HEK293T (cell line): ENCODE data around the gene HIVEP3.

ENCODE experiments used
- ARNT ChIP-seq: fragments of 450-650 bp; IDR thresholded peaks from 2 replicates; pipeline ENCODE4 v1.6.1; 2017; ENCODE audit warnings: mild to moderate bottlenecking
- BHLHE40 ChIP-seq: fragments of 450-650 bp; IDR thresholded peaks from 2 replicates; pipeline ENCODE4 v1.6.1; 2016; ENCODE audit warnings: mild to moderate bottlenecking, moderate library complexity, borderline replicate concordance
- ELF4 ChIP-seq: fragments of 450-650 bp; IDR thresholded peaks from 2 replicates; pipeline ENCODE4 v1.6.1; 2017; ENCODE audit warnings: antibody characterized with exemption
- FOXA1 ChIP-seq: fragments of 450-650 bp; IDR thresholded peaks from 2 replicates; pipeline ENCODE4 v1.6.1; 2016; ENCODE audit warnings: mild to moderate bottlenecking
- FOXK2 ChIP-seq: fragments of 450-650 bp; IDR thresholded peaks from 2 replicates; pipeline ENCODE4 v1.6.1; 2016; ENCODE audit warnings: mild to moderate bottlenecking
- FOXM1 ChIP-seq: fragments of 450-650 bp; IDR thresholded peaks from 2 replicates; pipeline ENCODE4 v1.6.1; 2017; ENCODE audit warnings: mild to moderate bottlenecking, borderline replicate concordance
- HDGF ChIP-seq: fragments of 450-650 bp; IDR thresholded peaks from 2 replicates; pipeline ENCODE4 v1.6.1; 2017; ENCODE audit warnings: antibody characterized with exemption, borderline replicate concordance
- L3MBTL2 ChIP-seq: fragments of 450-650 bp; conservative IDR thresholded peaks from 2 replicates; pipeline ENCODE4 v1.6.1; 2016; ENCODE audit warnings: mild to moderate bottlenecking
- NFRKB ChIP-seq: fragments of 450-650 bp; IDR thresholded peaks from 2 replicates; pipeline ENCODE4 v1.6.1; 2016; ENCODE audit warnings: mild to moderate bottlenecking, moderate library complexity
- PKNOX1 ChIP-seq: fragments of 450-650 bp; IDR thresholded peaks from 2 replicates; pipeline ENCODE4 v1.6.1; 2016
- SP1 ChIP-seq: fragments of 450-650 bp; IDR thresholded peaks from 2 replicates; pipeline ENCODE4 v1.6.1; 2017
- SUZ12 ChIP-seq: fragments of 450-650 bp; IDR thresholded peaks from 2 replicates; pipeline ENCODE4 v1.6.1; 2016; ENCODE audit warnings: mild to moderate bottlenecking
- TARDBP ChIP-seq: fragments of 450-650 bp; IDR thresholded peaks from 2 replicates; pipeline ENCODE4 v1.6.1; 2016

DNA sequence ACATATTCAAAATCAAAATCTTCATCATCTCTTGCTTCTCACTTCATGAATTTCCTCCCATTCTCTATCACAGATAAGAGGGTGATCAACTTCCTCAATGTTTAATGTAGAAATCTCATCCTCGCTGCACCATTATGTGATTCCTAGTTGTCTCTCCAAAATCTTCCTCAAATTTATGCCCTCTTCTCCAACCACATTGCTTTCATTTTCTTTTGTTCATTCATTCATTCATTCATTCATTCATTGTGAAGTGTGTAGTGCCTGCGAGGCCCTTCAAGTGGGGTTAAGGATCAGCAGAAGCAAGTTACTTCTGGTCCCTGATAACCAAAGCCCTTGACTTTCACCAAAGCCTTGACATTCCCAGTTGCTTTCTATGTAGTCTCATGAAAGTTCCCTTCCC lies 33.5 kb upstream of the HIVEP3 start:
- no peak for TF ChIP-seq BHLHE40
- TF ChIP-seq ARNT = no peak
- TF ChIP-seq SP1 = no peak
- TF ChIP-seq PKNOX1 = no peak
- no peak for TF ChIP-seq ELF4
- no peak for TF ChIP-seq FOXM1
- TF ChIP-seq FOXA1 = no peak
- TF ChIP-seq TARDBP = no peak
- TF ChIP-seq HDGF = no peak
- no peak for TF ChIP-seq FOXK2
- TF ChIP-seq L3MBTL2 = no peak
- TF ChIP-seq NFRKB = no peak
- no peak for TF ChIP-seq SUZ12
